ENCODE data around the gene SCNN1B.

GRCh38 chr16:23304620-23305019 lies 2.5 kb downstream of the SCNN1B start:
- no peak for TF ChIP-seq POLR2AphosphoS5 (IDR thresholded peaks at IDR 0.05; ENCODE audit: low read depth, low read length)
- TF ChIP-seq POLR2A (IDR thresholded peaks at IDR 0.05; ENCODE audit: low read depth, low read length), result no peak
- TF ChIP-seq TAF1 (IDR thresholded peaks at IDR 0.05; ENCODE audit: borderline replicate concordance, low read depth, low read length), result no peak

All from GM12892 (cell line).